Activated T-cell treated with anti-CD3 and anti-CD28 coated beads, Interleukin-2, amount 50 U/mL, for 72 hours (primary cell): ENCODE data around the gene CSTF3. TPM values are rescaled to one million over a fixed set of nuclear protein-coding genes. Genes with fewer than 3 reads are reported as not detected.

Experiments
- ATAC-seq, 2 donors: fragments of 150-1000 bp; cut with Tn5 transposase; replicated peaks in 1 of 2; 2 replicates each; pipeline ENCODE4 v1.10.0; 2021; ENCODE audit warnings: moderate library complexity in 2 of 2, mild to moderate bottlenecking in 1 of 2
- DNase-seq, 2 donors: peaks; one replicate each; pipeline ENCODE4 v3.0.0; 2021 to 2022; ENCODE audit warnings: mixed read lengths in 1 of 2
- H3K27ac Mint-ChIP-seq: one replicate; pipeline ENCODE4 v1.8.0; 2022; ENCODE audit warnings: mild to moderate bottlenecking, moderate library complexity, mixed read lengths
- H3K27me3 Mint-ChIP-seq: one replicate; pipeline ENCODE4 v1.8.0; 2022; ENCODE audit warnings: low read depth, mixed read lengths
- H3K36me3 Mint-ChIP-seq, 2 donors: one replicate each; pipeline ENCODE4 v1.8.0; 2022; ENCODE audit warnings: mixed read lengths in 2 of 2, mild to moderate bottlenecking in 1 of 2; ENCODE audit not compliant: insufficient read depth in 2 of 2
- H3K4me1 Mint-ChIP-seq: one replicate; pipeline ENCODE4 v1.8.0; 2022; ENCODE audit warnings: low read depth, mixed read lengths
- H3K4me3 Mint-ChIP-seq, 2 donors: one replicate each; pipeline ENCODE4 v1.8.0; 2022; ENCODE audit warnings: mild to moderate bottlenecking in 2 of 2, mixed read lengths in 2 of 2, moderate library complexity in 2 of 2
- H3K9me3 Mint-ChIP-seq, 2 donors: one replicate each; pipeline ENCODE4 v1.8.0; 2022; ENCODE audit warnings: mixed read lengths in 2 of 2
- total RNA-seq, 2 donors: library from RNA; stranded (reverse); gene quantifications; one replicate each; pipeline ENCODE4 v1.2.3, GENCODE V29; 2022

Gene CSTF3
- 10 to 100 TPM; 29.9 to 32.8 TPM for total RNA-seq

DNA sequence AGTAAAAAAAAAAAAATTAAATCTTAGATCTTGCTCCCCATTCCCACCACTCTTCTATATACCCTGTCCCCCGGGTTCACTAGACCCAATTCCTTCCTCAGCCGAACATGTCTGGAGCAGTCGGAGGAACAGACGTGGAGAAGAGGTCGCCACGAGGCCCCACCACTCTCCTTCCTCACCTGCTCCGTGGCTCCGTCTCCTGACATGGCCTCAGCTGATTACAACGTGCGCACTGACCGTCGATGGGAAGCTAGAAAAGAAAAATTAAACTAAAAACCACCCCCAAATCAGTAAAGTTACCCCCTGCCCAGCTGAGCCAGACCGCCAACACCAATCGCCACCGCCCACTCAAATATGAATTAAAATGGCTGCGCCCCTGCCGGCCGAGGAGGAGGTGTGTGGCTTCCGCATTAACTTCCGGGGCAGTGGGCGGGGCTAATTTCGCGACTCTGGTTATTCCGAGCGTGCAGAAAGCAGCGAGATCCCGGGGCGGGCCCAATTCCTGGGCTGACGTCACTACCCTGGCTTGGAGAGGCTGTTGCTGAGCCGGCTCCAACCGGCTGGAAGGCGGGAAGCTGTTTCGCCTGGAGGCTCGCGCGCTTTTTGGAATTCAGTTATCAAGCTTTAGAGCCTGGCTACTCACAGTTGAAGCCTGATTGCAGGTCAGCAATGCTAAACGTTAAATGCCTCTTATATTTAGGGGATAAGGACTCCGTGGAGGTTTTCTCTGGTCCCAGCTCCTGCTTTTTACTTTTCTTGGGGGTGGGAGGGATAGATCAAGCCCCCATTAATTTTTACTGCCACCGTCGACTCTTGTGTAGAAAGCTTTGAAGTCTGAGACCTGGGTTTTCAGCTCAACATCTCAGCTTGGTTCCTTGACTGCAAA is at the start of gene CSTF3:
Gene CSTF3 (minus strand): TSS at position 361 of the 886 bp plus-strand sequence. CDS start 155 bp downstream, at position 206.
- DNase-seq, result peak; percentile 95 to 96
- H3K36me3 Mint-ChIP-seq, result peaks cover 8 to 14% of the 10 kb centered on the region in 2 donors
- H3K27ac Mint-ChIP-seq, result peak within 1 kb of the TSS; percentile 99
- peaks cover 53% of the 10 kb centered on the region for H3K4me1 Mint-ChIP-seq
- ATAC-seq, result peak; percentile 94 to 97
- H3K27me3 Mint-ChIP-seq, result no peaks in the 10 kb centered on the region
- H3K9me3 Mint-ChIP-seq, result no peaks in the 10 kb centered on the region
- H3K4me3 Mint-ChIP-seq, result peak within 1 kb of the TSS; percentile 97 to 98

DNA sequence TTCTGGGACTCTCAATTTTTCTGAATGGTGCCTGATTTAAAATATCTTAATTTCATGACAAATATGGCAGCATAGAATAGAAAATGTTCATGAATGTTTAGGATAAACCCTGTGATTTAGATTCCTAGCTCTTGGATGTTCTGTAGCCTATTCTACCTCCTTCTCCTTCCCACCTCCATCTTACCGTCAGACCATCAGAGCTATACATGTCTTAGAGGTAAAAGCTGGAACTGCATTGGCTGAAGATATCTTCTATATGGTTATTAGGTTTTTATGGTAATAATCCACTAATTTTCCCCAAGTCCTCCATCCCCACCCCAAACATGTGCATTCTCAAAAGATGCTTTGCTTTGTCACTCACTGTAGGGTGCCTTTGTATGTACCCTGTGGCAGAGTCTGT is 46.9 kb upstream of the CSTF3 start:
- no peaks in the 10 kb centered on the region for H3K27me3 Mint-ChIP-seq
- H3K4me1 Mint-ChIP-seq, result no peaks in the 10 kb centered on the region
- no peak overlapping the region for H3K27ac Mint-ChIP-seq
- no peak overlapping the region for H3K4me3 Mint-ChIP-seq
- H3K9me3 Mint-ChIP-seq, result no peaks in the 10 kb centered on the region
- ATAC-seq, result no peak
- no peaks in the 10 kb centered on the region for H3K36me3 Mint-ChIP-seq
- no peak for DNase-seq

GRCh38 chr11:33207408-33207985 is 46.2 kb upstream of the CSTF3 start:
- Mint-ChIP-seq H3K27ac (no peak overlapping the region), H3K4me3 (no peak overlapping the region), H3K36me3 (no peaks in the 10 kb centered on the region), H3K4me1 (no peaks in the 10 kb centered on the region), H3K9me3 (no peaks in the 10 kb centered on the region), H3K27me3 (no peaks in the 10 kb centered on the region)
- ATAC-seq (no peak), DNase-seq (no peak)

- Mint-ChIP-seq H3K27me3 (no peaks in the 10 kb centered on the region), H3K4me3 (no peak overlapping the region), H3K36me3 (no peaks in the 10 kb centered on the region), H3K27ac (no peak overlapping the region), H3K9me3 (no peaks in the 10 kb centered on the region), H3K4me1 (no peaks in the 10 kb centered on the region)
- no peak for DNase-seq
- no peak for ATAC-seq
Observed at GRCh38 chr11:33197915-33198727, 36.8 kb upstream of the CSTF3 start.

GRCh38 chr11:33195462-33196173 is 34.3 kb upstream of the CSTF3 start:
- H3K4me1 Mint-ChIP-seq, result no peaks in the 10 kb centered on the region
- DNase-seq (no peak), ATAC-seq (no peak)
- no peak overlapping the region for H3K4me3 Mint-ChIP-seq
- no peaks in the 10 kb centered on the region for H3K9me3 Mint-ChIP-seq
- H3K27me3 Mint-ChIP-seq, result no peaks in the 10 kb centered on the region
- H3K27ac Mint-ChIP-seq, result peak overlapping the region; percentile 79
- H3K36me3 Mint-ChIP-seq, result no peaks in the 10 kb centered on the region

- Mint-ChIP-seq H3K4me3 (no peak overlapping the region), H3K36me3 (no peaks in the 10 kb centered on the region), H3K4me1 (no peaks in the 10 kb centered on the region), H3K27ac (no peak overlapping the region), H3K9me3 (no peaks in the 10 kb centered on the region), H3K27me3 (no peaks in the 10 kb centered on the region)
- DNase-seq (no peak), ATAC-seq (no peak)
Observed at GRCh38 chr11:33194455-33194854, 33.2 kb upstream of the CSTF3 start.

- no peak overlapping the region for H3K4me3 Mint-ChIP-seq
- H3K27ac Mint-ChIP-seq, result no peak overlapping the region
- ATAC-seq (no peak), DNase-seq (no peak)
- H3K4me1 Mint-ChIP-seq, result no peaks in the 10 kb centered on the region
- no peaks in the 10 kb centered on the region for H3K36me3 Mint-ChIP-seq
- no peaks in the 10 kb centered on the region for H3K27me3 Mint-ChIP-seq
- H3K9me3 Mint-ChIP-seq, result no peaks in the 10 kb centered on the region
Observed at GRCh38 chr11:33191467-33191866, 30.2 kb upstream of the CSTF3 start.

GRCh38 chr11:33187998-33188722 is 26.9 kb upstream of the CSTF3 start:
- H3K27me3 Mint-ChIP-seq, result no peaks in the 10 kb centered on the region
- H3K4me3 Mint-ChIP-seq, result no peak overlapping the region

DNA sequence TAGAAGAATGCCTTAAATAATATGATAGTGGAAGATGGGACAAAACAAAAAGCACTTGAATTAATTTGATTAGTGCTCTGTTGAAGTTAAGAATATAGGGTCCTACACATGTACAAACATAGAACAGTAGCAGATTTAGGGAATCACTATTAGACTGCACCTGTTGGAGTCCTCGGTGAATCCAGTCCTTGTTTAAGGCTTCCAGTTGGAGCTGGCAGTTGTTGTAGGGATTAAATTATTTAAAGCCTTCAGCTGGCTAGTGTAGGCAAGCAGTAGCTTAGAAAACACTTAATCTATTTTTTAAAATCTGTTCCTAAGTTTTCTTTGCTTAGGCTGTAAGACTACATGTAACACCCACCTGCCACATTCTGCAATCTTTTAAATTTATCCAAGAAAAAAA is 24.5 kb upstream of the CSTF3 start:
- ATAC-seq (no peak), DNase-seq (no peak)
- Mint-ChIP-seq H3K27me3 (no peaks in the 10 kb centered on the region), H3K9me3 (no peaks in the 10 kb centered on the region), H3K4me3 (no peak overlapping the region), H3K4me1 (no peaks in the 10 kb centered on the region), H3K36me3 (no peaks in the 10 kb centered on the region), H3K27ac (no peak overlapping the region)

More at GRCh38 chr11:33187998-33188722, 26.9 kb upstream of the CSTF3 start:
- H3K36me3 Mint-ChIP-seq, result no peaks in the 10 kb centered on the region
- no peak overlapping the region for H3K27ac Mint-ChIP-seq
- DNase-seq (no peak), ATAC-seq (no peak)
- no peaks in the 10 kb centered on the region for H3K9me3 Mint-ChIP-seq
- H3K4me1 Mint-ChIP-seq, result no peaks in the 10 kb centered on the region

GRCh38 chr11:33182246-33182878 is 21.1 kb upstream of the CSTF3 start:
- H3K36me3 Mint-ChIP-seq, result no peaks in the 10 kb centered on the region
- no peaks in the 10 kb centered on the region for H3K27me3 Mint-ChIP-seq
- no peak overlapping the region for H3K4me3 Mint-ChIP-seq
- H3K9me3 Mint-ChIP-seq, result no peaks in the 10 kb centered on the region
- DNase-seq, result no peak
- peaks cover 13% of the 10 kb centered on the region for H3K4me1 Mint-ChIP-seq
- no peak for ATAC-seq
- no peak overlapping the region for H3K27ac Mint-ChIP-seq

- Mint-ChIP-seq H3K36me3 (no peaks in the 10 kb centered on the region), H3K4me1 (peaks cover 13% of the 10 kb centered on the region), H3K27me3 (no peaks in the 10 kb centered on the region), H3K9me3 (no peaks in the 10 kb centered on the region), H3K27ac (no peak overlapping the region), H3K4me3 (peak overlapping the region in 1 of 2 donors; percentile 8)
- DNase-seq (no peak), ATAC-seq (peak in 1 of 2 donors; percentile 7)
Observed at GRCh38 chr11:33179348-33179803, 18.1 kb upstream of the CSTF3 start.
